GM12878 (cell line): ENCODE results near the gene AP1S3. TPM values are rescaled to one million over a fixed set of nuclear protein-coding genes. Genes with fewer than 3 reads are reported as not detected.

ENCODE experiments used
- ATAC-seq: fragments of 200-7000 bp; cut with Tn5 transposase; 3 replicates; pipeline ENCODE4 v1.9.1; 2020; ENCODE audit warnings: mild to moderate bottlenecking, moderate library complexity
- BruUV-seq: library from RNA; stranded (reverse); fragments of 400-500 nt; replicated peaks from 2 replicates; lab custom pipeline; 2021; lab: Mats Ljungman, UMichigan
- CTCF ChIA-PET: fragments of 300-600 bp; sonication (Branson Sonifier 250); formaldehyde crosslinking; extraction: SDS; loops from one replicate; lab custom pipeline; 2021; ENCODE audit warnings: inconsistent platforms; lab: Yijun Ruan, JAX
- POLR2A ChIA-PET: fragments of 350-600 bp; formaldehyde crosslinking; extraction: SDS; loops from one replicate; lab custom pipeline; 2021; ENCODE audit warnings: inconsistent platforms; lab: Charles Lee
- RAD21 ChIA-PET: fragments of 300-600 bp; sonication (Branson Sonifier 250); formaldehyde crosslinking; loops from one replicate; lab custom pipeline; 2023; ENCODE audit warnings: antibody characterized with exemption; ENCODE audit not compliant: unreplicated experiment; lab: Charles Lee
- SMC1A ChIA-PET: fragments of 300-600 bp; sonication (Branson Sonifier 250); formaldehyde crosslinking; loops from one replicate; lab custom pipeline; 2023; ENCODE audit not compliant: unreplicated experiment, uncharacterized antibody; lab: Charles Lee
- DNase-seq: peaks from one replicate; pipeline ENCODE4 v3.0.0-alpha.2; 2011; ENCODE audit warnings: low read depth, low spot score
- FAIRE-seq: peaks from 3 replicates; lab custom pipeline; 2011; peaks lifted over from hg19 to GRCh38; lab: Jason Lieb, UNC
- H2AFZ ChIP-seq: 2 replicates; pipeline ENCODE4 v1.6.0; 2011; ENCODE audit warnings: low read depth, low read length, control low read depth; ENCODE audit not compliant: control insufficient read depth
- H3K27ac ChIP-seq: 2 replicates; pipeline ENCODE4 v1.5.1; 2011; ENCODE audit warnings: control low read depth; ENCODE audit not compliant: control insufficient read depth, insufficient read depth
- H3K27me3 ChIP-seq, 2 experiments: replicated peaks in 1 of 2; 2 replicates each; pipeline versions ENCODE4 v1.6.0 to v1.6.1; 2011; ENCODE audit warnings: low read length in 1 of 2; ENCODE audit not compliant: control insufficient read depth in 2 of 2, insufficient read depth in 2 of 2
- H3K36me3 ChIP-seq, 2 experiments: 2 replicates each; pipeline ENCODE4 v1.5.1; 2011; ENCODE audit warnings: low read length in 1 of 2; ENCODE audit not compliant: control insufficient read depth in 2 of 2, insufficient read depth in 2 of 2
- H3K4me1 ChIP-seq: 2 replicates; pipeline ENCODE4 v1.6.1; 2011; ENCODE audit warnings: mild to moderate bottlenecking, low read length, moderate library complexity, mixed read lengths; ENCODE audit not compliant: control insufficient read depth, insufficient read depth
- H3K4me2 ChIP-seq: 2 replicates; pipeline ENCODE4 v1.6.0; 2011; ENCODE audit warnings: control low read depth; ENCODE audit not compliant: control insufficient read depth, insufficient read depth
- H3K4me3 ChIP-seq: fragments of 200-600 bp; sonication (generic); 2 replicates; pipeline ENCODE4 v1.5.1; 2016
- H3K79me2 ChIP-seq: 2 replicates; pipeline ENCODE4 v1.6.0; 2011; ENCODE audit warnings: low read length; ENCODE audit not compliant: control insufficient read depth, insufficient read depth
- H3K9ac ChIP-seq: 2 replicates; pipeline ENCODE4 v1.8.0; 2011; ENCODE audit warnings: low read length, control low read depth, mixed read lengths; ENCODE audit not compliant: control insufficient read depth, insufficient read depth
- H3K9me3 ChIP-seq: replicated peaks from 3 replicates; pipeline ENCODE4 v1.5.1; 2011; ENCODE audit warnings: mild to moderate bottlenecking, low read length; ENCODE audit not compliant: control insufficient read depth, insufficient read depth
- H4K20me1 ChIP-seq: 2 replicates; pipeline ENCODE4 v1.6.0; 2011; ENCODE audit not compliant: control insufficient read depth, insufficient read depth
- ATF2 ChIP-seq: IDR thresholded peaks from 2 replicates; pipeline ENCODE4 v1.6.1; 2012; ENCODE audit warnings: low read length, inconsistent platforms
- FOXM1 ChIP-seq: IDR thresholded peaks from 2 replicates; pipeline ENCODE4 v1.6.1; 2012; ENCODE audit warnings: low read depth, mild to moderate bottlenecking, inconsistent platforms, low read length, moderate library complexity
- IKZF1 ChIP-seq: fragments of 450-650 bp; conservative IDR thresholded peaks from 2 replicates; pipeline ENCODE4 v1.6.1; 2017; ENCODE audit warnings: antibody characterized with exemption, mild to moderate bottlenecking
- IRF4 ChIP-seq: IDR thresholded peaks from 2 replicates; pipeline ENCODE4 v1.6.1; 2011; ENCODE audit warnings: low read depth, low read length
- MEF2A ChIP-seq: IDR thresholded peaks from 2 replicates; pipeline ENCODE4 v1.6.1; 2011; ENCODE audit warnings: low read depth, mild to moderate bottlenecking, low read length, moderate library complexity; ENCODE audit not compliant: insufficient read depth
- MEF2B ChIP-seq: fragments of 450-650 bp; IDR thresholded peaks from 2 replicates; pipeline ENCODE4 v1.6.1; 2018; ENCODE audit warnings: mild to moderate bottlenecking, moderate library complexity; ENCODE audit not compliant: partially characterized antibody, poor library complexity, severe bottlenecking
- MTA3 ChIP-seq: IDR thresholded peaks from 2 replicates; pipeline ENCODE4 v1.6.1; 2012; ENCODE audit warnings: low read length, inconsistent platforms, borderline replicate concordance
- NR2C1 ChIP-seq: fragments of 450-650 bp; IDR thresholded peaks from 2 replicates; pipeline ENCODE4 v1.6.1; 2017; ENCODE audit warnings: antibody characterized with exemption, mild to moderate bottlenecking, moderate library complexity
- POU2F2 ChIP-seq: IDR thresholded peaks from 3 replicates; pipeline ENCODE4 v1.6.1; 2011; ENCODE audit warnings: low read depth, mild to moderate bottlenecking, low read length, borderline replicate concordance
- RAD51 ChIP-seq: fragments of 450-650 bp; IDR thresholded peaks from 2 replicates; pipeline ENCODE4 v1.6.1; 2016; ENCODE audit warnings: moderate library complexity, mild to moderate bottlenecking, inconsistent platforms
- SREBF1 ChIP-seq: IDR thresholded peaks from 2 replicates; pipeline ENCODE4 v1.6.1; 2012; ENCODE audit warnings: mild to moderate bottlenecking, low read length
- TARDBP ChIP-seq: IDR thresholded peaks from 2 replicates; pipeline ENCODE4 v1.6.1; 2016; ENCODE audit warnings: borderline replicate concordance
- YY1 ChIP-seq: IDR thresholded peaks from 2 replicates; pipeline ENCODE4 v1.6.1; 2011; ENCODE audit warnings: low read depth, mild to moderate bottlenecking, low read length
- ZBTB4 ChIP-seq: fragments of 450-650 bp; formaldehyde crosslinking; IDR thresholded peaks from 2 replicates; pipeline ENCODE4 v1.4.0; 2022; ENCODE audit warnings: mild to moderate bottlenecking, moderate library complexity
- ZNF217 ChIP-seq: fragments of 450-650 bp; IDR thresholded peaks from 2 replicates; pipeline ENCODE4 v1.6.1; 2017; ENCODE audit warnings: antibody characterized with exemption, mild to moderate bottlenecking
- WGBS: methylation state at CpG from one replicate; pipeline ENCODE4 v1.1.6; 2016; ENCODE audit warnings: low lambda C conversion rate; ENCODE audit not compliant: insufficient replicate concordance, insufficient coverage; ENCODE audit errors: missing lambda C conversion rate; 5-methylcytosine and 5-hydroxymethylcytosine counted together
- in situ Hi-C: fragments of 300-500 bp; cut with MboI; formaldehyde crosslinking; loops from 9 replicates; pipeline ENCODE4 v1.14.3; 2018; ENCODE audit warnings: mixed read lengths
- intact Hi-C: fragments of 100-400 bp; cut with micrococcal nuclease; formaldehyde crosslinking; loops from one replicate; pipeline ENCODE4 v1.14.2; 2022; ENCODE audit not compliant: unreplicated experiment
- polyA plus RNA-seq, 11 experiments: library from polyadenylated mRNA; depleted of rRNA in 4 of 11; unstranded in 6 of 11; stranded (reverse) in 5 of 11; fragments of >200 nt; fragmentation: Nextera tagmentation in 4 of 11; fragmentation: Illumina TruSeq in 1 of 11; extraction: Ambion mirVana in 4 of 11; extraction: Trizol in 1 of 11; gene quantifications; 1 replicate in 1 of 11; 2 replicates in 10 of 11; pipeline versions ENCODE4 v1.2.1 to v1.2.3, GENCODE V29; 2011 to 2016; ENCODE audit warnings: inconsistent platforms in 2 of 11, missing spikeins in 2 of 11, low read depth in 1 of 11
- total RNA-seq, 4 experiments: library from RNA; depleted of rRNA in 3 of 4; stranded (reverse); fragments of >200 nt in 3 of 4; fragmentation: Illumina TruSeq in 1 of 4; extraction: Trizol in 1 of 4; gene quantifications; 2 replicates each; pipeline versions ENCODE4 v1.2.1 to v1.2.3, GENCODE V29; 2013 to 2021

AP1S3 gene
- total and polyA plus RNA-seq, 10 of the 15 experiments (the other 5 are each of a cell fraction or from before 2014, with no cell fraction given) = 2.6 to 14.3 (median 9.2) TPM

- H3K4me2 ChIP-seq = peak overlapping the region; percentile 11
These were observed 50.0 kb downstream of the AP1S3 start for GRCh38 chr2:223787358-223787757.

GRCh38 chr2:223786943-223787342 is 50.4 kb downstream of the AP1S3 start:
- H3K9me3 ChIP-seq = no peaks in the 10 kb centered on the region
- peak overlapping the region; percentile 11; the same call in 1 of the 2 replicates for H3K4me2 ChIP-seq
- intact Hi-C loops (no loop called here), in situ Hi-C loops (no loop called here)
- no peak overlapping the region for H3K4me3 ChIP-seq
- ATAC-seq = peak; percentile 66
- H3K79me2 ChIP-seq = peaks cover 3% of the 10 kb centered on the region
- peaks cover 16% of the 10 kb centered on the region for H3K4me1 ChIP-seq
- peak overlapping the region; percentile 55 for H3K27ac ChIP-seq
- RAD21 ChIA-PET = interaction anchor here (2.7 kb wide), 1 partner anchor 11 kb away, joined by 12 read pairs; no protein-coding TSS in a partner anchor
- no peaks in the 10 kb centered on the region for H3K27me3 ChIP-seq
- no peaks in the 10 kb centered on the region for H4K20me1 ChIP-seq
- SMC1A ChIA-PET = interaction anchor here (2.0 kb wide), 1 partner anchor 11 kb away, joined by 5 read pairs; no protein-coding TSS in a partner anchor
- 15% methylated on average over 4 of the region's 4 CpGs for WGBS
- POLR2A ChIA-PET = no interaction called here
- no peak overlapping the region; the same call in 1 of the 2 replicates for H3K9ac ChIP-seq
- no peaks in the 10 kb centered on the region for H3K36me3 ChIP-seq
- CTCF ChIA-PET = interaction anchor here (1.3 to 1.8 kb wide), 3 partner anchors 10 to 21 kb away, joined by 3 to 9 read pairs (median 7); no protein-coding TSS in a partner anchor
- BruUV-seq = no TSS peak
- FAIRE-seq = peak; percentile 77
- TF ChIP-seq MTA3 (no peak), YY1 (no peak), ZNF217 (no peak), MEF2A (no peak), IRF4 (no peak), TARDBP (no peak), SREBF1 (no peak), ZBTB4 (CRISPR knock-in tag) (no peak), ATF2 (no peak), RAD51 (no peak), POU2F2 (no peak), NR2C1 (no peak), FOXM1 (no peak)
- TF ChIP-seq, all 136 proteins: peak for 0
- peak overlapping the region; percentile 40 for H2AFZ ChIP-seq
- DNase-seq = no peak

More at GRCh38 chr2:223787358-223787757, 50.0 kb downstream of the AP1S3 start:
- intact Hi-C loops = no loop called here
- H2AFZ ChIP-seq = peak overlapping the region; percentile 40
- TF ChIP-seq IKZF1 (no peak), MEF2B (peak; percentile 37)
- TF ChIP-seq, all 136 proteins: peak for 1
- DNase-seq = no peak
- H4K20me1 ChIP-seq = no peaks in the 10 kb centered on the region
- CTCF ChIA-PET = interaction anchor here (1.8 kb wide), 1 partner anchor 10 kb away, joined by 9 read pairs; no protein-coding TSS in a partner anchor
- no peak overlapping the region for H3K4me3 ChIP-seq
- H3K27ac ChIP-seq = peak overlapping the region; percentile 55
- no peak for FAIRE-seq
- peaks cover 16% of the 10 kb centered on the region for H3K4me1 ChIP-seq
- RAD21 ChIA-PET = interaction anchor here (2.7 kb wide), 1 partner anchor 11 kb away, joined by 12 read pairs; no protein-coding TSS in a partner anchor
- in situ Hi-C loops = no loop called here
- SMC1A ChIA-PET = no interaction called here
- peak; percentile 66 for ATAC-seq
- H3K9ac ChIP-seq = no peak overlapping the region; the same call in 1 of the 2 replicates
- H3K9me3 ChIP-seq = no peaks in the 10 kb centered on the region
- POLR2A ChIA-PET = no interaction called here
- 8% methylated on average over 2 of the region's 2 CpGs for WGBS
- peaks cover 3% of the 10 kb centered on the region for H3K79me2 ChIP-seq
- BruUV-seq = no TSS peak
- no peaks in the 10 kb centered on the region for H3K27me3 ChIP-seq
- no peaks in the 10 kb centered on the region for H3K36me3 ChIP-seq
